Epithelial cell of prostate (primary cell): ENCODE data around the gene RNF150.

Source experiments
- DNase-seq: peaks from one replicate; pipeline ENCODE4 v3.0.0-alpha.2; 2011; ENCODE audit warnings: low read depth, low spot score
- H3K27ac ChIP-seq: fragments of 450-650 bp; 2 replicates; pipeline ENCODE4 v1.5.1; 2017; ENCODE audit warnings: mild to moderate bottlenecking

Gene RNF150

DNA sequence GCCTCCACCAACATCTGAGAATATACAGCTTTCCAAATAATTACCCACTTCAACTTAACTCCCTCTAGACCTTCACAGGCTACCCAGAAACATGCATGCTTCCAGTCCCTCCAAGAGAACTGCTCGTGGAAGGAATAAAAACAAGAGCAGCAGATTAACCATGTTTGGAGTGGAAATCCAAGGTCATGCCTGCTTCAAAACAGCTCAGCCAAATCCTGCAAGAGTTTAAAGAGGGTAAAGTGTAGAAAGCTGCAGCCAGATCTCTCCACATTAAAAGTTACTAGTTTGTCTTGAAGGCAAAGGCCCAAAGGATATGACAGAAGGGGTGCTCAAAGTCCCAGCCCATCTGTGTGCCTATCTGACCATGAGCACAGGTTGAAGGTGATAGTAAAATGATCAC lies 139.3 kb downstream of the RNF150 start:
- DNase-seq = no peak
- no peak overlapping the region for H3K27ac ChIP-seq

GRCh38 chr4:140993370-140993769 lies 139.9 kb downstream of the RNF150 start:
- H3K27ac ChIP-seq = no peak overlapping the region
- DNase-seq = no peak

- no peak for DNase-seq
- H3K27ac ChIP-seq = no peak overlapping the region
These were observed 143.3 kb downstream of the RNF150 start for GRCh38 chr4:140989944-140990343.

DNA sequence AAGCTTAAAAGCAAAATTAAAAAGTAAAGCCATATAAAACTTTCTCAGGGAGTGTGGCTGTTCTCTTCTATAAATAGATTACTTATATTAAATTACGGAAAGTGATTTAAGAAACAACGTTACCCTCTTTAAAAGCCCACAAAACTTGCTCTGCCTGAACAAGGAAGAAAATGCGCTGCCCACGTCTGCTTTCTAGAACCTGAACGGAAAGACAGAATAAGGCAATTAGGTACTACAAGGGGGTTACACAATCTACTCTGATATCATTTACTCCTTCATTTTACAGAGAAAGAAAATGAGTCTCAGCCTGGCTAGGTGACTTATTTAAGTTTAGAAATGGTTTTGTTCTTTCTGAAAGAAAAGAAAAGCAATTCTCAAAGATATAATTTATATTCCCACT lies 147.2 kb downstream of the RNF150 start:
- H3K27ac ChIP-seq = no peak overlapping the region
- DNase-seq = no peak

GRCh38 chr4:140982613-140983340 lies 150.5 kb downstream of the RNF150 start:
- no peak overlapping the region for H3K27ac ChIP-seq
- DNase-seq = no peak

DNA sequence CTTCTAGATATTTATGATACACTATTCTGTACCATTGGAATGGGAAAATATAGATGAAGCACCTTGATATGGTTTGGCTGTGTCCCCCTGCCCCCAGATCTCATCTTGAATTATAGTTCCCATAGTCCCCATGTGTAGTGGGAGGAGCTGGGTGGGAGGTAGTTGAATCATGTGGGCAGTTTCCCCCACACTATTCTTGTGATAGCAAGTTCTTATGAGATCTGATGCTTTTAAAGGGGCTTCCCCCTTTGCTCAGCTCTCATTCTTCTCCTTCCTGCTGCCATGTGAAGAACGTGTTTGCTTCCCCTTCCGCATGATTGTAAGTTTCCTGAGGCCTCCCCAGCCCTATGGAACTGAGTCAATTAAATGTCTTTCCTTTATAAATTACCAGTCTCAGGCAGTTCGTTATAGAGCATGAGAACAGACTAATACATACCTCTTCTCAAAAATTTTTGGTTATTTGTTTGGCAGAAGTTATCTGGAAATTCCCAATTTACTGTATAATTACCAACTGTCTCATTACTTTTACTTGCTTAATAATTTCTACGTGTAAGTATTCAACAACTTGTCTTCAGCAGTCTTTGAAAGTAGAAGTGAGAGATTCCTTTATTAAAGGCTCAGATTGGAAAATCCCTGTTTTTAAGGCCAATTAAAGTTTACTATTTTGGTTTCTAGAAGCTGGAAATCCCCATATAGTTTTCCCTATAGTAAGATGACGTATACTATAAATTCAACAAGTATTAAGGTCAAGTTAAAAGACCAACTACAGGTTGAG lies 152.7 kb downstream of the RNF150 start:
- no peak overlapping the region for H3K27ac ChIP-seq

GRCh38 chr4:140976768-140977167 lies 156.5 kb downstream of the RNF150 start:
- no peak for DNase-seq
- no peak overlapping the region for H3K27ac ChIP-seq

More for the DNA sequence above, 152.7 kb downstream of the RNF150 start:
- DNase-seq = no peak

DNA sequence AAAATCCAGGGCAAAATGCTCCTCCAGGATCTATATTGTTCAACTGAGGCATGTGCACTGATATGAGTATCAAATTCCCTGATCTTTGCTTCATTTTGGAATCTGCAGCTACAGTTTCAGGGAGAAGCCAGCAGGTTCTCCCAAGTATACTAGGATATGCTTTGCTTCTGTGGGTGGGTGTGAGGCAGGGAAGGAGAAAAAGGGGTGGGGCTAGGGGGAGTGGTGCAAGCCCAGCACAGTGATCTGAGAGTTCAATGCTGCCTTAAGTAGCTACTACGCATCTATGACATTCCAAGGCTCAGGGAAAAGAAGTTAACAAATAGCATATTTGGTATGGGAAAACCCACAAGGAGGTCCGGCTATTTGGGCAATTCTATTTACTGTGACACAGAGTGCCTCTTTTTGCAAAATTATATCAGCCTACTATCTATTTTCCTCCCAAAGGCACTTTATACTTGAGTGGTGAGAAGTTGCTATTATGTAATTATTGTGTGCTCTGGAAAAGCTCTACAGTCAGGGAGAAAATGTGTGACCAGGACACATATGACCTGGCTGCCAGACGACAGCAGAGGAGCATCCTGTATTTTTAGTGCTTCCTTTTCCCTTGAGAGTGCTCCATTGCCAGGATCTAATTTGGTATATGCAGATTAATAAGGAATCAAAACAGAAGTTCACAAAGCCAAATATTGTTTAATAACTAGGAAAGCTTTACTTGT lies 162.0 kb downstream of the RNF150 start:
- DNase-seq = no peak
- no peak overlapping the region for H3K27ac ChIP-seq

GRCh38 chr4:140969296-140969695 lies 164.0 kb downstream of the RNF150 start:
- DNase-seq = no peak
- H3K27ac ChIP-seq = no peak overlapping the region

GRCh38 chr4:140968371-140968770 lies 164.9 kb downstream of the RNF150 start:
- DNase-seq = no peak
- no peak overlapping the region for H3K27ac ChIP-seq

- DNase-seq = no peak
These were observed 169.4 kb downstream of the RNF150 start for GRCh38 chr4:140963883-140964282.

DNA sequence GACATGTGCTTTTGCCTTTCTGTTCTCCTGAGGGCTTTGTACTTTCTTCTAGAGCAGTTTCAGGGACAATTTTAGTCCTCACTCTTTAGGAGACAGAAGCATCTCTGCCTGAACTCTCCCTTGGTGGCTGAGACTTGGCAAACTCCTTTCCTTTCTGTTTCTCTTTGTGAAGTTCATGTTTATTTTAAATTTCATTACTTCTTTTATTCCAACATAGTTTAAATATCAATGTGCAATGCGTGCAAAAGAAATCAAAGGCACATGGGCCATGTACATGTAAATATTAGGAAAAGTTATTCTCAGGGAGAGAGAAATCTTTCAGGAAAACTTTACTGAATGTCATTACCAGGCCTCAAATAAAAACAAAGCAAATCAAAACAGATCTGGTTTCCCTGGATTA lies 177.6 kb downstream of the RNF150 start:
- H3K27ac ChIP-seq = no peak overlapping the region
- no peak for DNase-seq

More at GRCh38 chr4:140963883-140964282, 169.4 kb downstream of the RNF150 start:
- no peak overlapping the region for H3K27ac ChIP-seq

DNA sequence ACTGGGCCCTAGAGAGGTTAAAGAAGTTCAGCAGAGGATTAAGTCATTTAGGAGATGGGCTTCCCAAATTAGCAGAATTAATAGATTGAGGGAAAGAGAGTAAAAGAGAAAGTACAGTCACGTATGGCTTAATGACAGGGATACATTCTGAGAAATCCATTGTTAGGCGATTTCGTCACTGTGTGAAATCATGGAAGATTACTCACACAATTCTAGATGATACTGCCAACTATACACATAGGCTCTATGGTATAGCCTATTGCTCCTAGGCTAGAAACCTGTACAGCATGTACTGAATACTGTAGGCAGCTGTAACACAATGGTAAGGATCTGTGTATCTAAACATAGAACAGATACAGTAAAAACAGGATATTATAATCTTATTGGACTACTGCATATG lies 180.6 kb downstream of the RNF150 start:
- no peak overlapping the region for H3K27ac ChIP-seq
- no peak for DNase-seq

DNA sequence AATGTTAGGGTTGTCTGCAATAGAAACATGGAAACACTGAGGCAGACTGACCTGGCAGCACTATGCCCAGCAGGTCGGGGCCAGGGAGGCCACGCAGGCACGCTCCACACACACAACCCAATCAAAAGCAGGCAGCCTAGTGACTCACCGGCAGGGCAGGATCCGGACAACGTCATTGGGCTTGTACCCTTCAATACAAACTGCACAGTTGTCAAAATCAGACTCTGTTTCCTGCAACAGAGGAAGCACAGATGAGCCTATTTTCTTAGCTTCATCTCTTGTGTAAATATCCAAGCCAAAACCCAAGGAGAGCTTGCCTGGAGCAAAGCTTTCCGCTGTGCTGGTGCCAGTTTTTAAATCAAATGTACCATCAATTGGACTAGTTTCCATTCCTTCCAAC lies 185.8 kb downstream of the RNF150 start:
- DNase-seq = no peak
- H3K27ac ChIP-seq = no peak overlapping the region

DNA sequence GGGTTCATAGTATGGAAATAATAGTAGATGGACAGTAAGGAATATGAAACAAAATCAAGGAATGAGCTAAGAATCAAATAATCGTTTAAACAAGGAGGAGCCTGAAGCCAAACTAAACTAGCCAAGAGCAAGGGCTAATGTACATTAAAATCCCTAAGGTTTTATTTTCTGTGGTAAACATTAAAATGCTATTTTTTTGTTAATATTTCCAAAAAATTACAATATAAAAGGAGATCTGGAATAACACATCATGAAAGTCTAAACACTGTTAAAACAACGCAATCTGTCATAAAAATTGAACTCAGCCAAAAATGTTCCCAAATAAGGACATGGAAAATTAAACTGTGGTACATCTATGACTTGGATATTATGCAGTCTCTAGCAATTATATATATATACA lies 188.2 kb downstream of the RNF150 start:
- H3K27ac ChIP-seq = no peak overlapping the region
- DNase-seq = no peak

- no peak for DNase-seq
- no peak overlapping the region for H3K27ac ChIP-seq
These were observed 188.7 kb downstream of the RNF150 start for GRCh38 chr4:140944572-140944971.

DNA sequence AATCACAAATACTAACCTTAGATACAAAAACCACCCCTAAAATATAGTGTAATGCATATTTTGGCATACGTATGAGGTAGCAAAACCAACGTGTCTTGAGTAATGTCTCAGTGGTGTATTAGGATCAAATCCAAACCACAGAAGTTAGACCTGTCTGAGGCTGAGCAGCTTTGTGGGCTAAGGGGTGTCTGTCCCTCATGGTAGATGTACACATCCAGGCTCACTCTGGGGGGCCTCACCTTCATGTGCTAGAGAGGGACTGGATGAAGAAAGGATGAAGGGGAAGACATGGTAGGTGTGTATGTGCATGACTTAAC lies 189.1 kb downstream of the RNF150 start:
- no peak overlapping the region for H3K27ac ChIP-seq

GRCh38 chr4:140943486-140944198 lies 189.6 kb downstream of the RNF150 start:
- H3K27ac ChIP-seq = no peak overlapping the region
- no peak for DNase-seq

More for the DNA sequence above, 189.1 kb downstream of the RNF150 start:
- DNase-seq = no peak

GRCh38 chr4:140940589-140940988 lies 192.7 kb downstream of the RNF150 start:
- DNase-seq = no peak
- no peak overlapping the region for H3K27ac ChIP-seq

DNA sequence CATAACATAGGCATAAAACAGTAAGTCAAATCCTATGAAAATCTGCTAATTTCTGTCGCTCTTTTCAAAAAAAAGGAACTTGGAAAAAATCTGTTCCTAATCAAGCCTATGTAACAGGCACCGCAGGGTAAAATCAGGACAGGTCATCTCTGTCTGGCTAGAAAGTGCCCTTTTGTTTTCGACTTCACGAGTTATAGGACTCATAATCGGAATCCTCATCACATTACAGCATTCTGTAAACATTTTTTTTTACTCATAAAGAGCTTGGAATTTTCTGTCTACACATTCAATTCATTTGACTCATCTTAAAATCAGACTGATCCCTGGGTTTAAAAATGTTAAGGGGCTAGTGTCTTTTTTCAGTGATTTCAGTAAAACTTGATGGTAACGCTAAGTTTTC lies 195.4 kb downstream of the RNF150 start:
- no peak for DNase-seq
- no peak overlapping the region for H3K27ac ChIP-seq

- no peak for DNase-seq
- no peak overlapping the region for H3K27ac ChIP-seq
These were observed 198.0 kb downstream of the RNF150 start for GRCh38 chr4:140935254-140935653.
